Trophoblast cell (in vitro differentiated cells and primary cell): Measurements from ENCODE around the gene CDC25C.
"Not testable (repeated sequence)": the region's sequence is repeated elsewhere in the genome, so short reads cannot be mapped to it uniquely, and the experiment has no call there.

Experiments
- DNase-seq, 2 donors: peaks; one replicate each; pipeline ENCODE4 v3.0.0-alpha.2; 2016
- H2AFZ ChIP-seq: 2 replicates; pipeline ENCODE4 v1.6.1; 2013; ENCODE audit warnings: low read length, moderate library complexity, mild to moderate bottlenecking; ENCODE audit not compliant: insufficient read depth, poor library complexity
- H2AK5ac ChIP-seq: 2 replicates; pipeline ENCODE4 v1.6.1; 2013; ENCODE audit warnings: mild to moderate bottlenecking, low read length
- H2BK120ac ChIP-seq: 2 replicates; pipeline ENCODE4 v1.6.1; 2013; ENCODE audit warnings: low read length, mild to moderate bottlenecking, moderate library complexity; ENCODE audit not compliant: insufficient read depth, poor library complexity
- H2BK12ac ChIP-seq: 2 replicates; pipeline ENCODE4 v1.6.1; 2013; ENCODE audit warnings: mild to moderate bottlenecking, low read length, moderate library complexity
- H2BK5ac ChIP-seq: 2 replicates; pipeline ENCODE4 v1.6.1; 2013; ENCODE audit warnings: low read length, low read depth, moderate library complexity, mild to moderate bottlenecking; ENCODE audit not compliant: poor library complexity
- H3K14ac ChIP-seq: 2 replicates; pipeline ENCODE4 v1.6.1; 2013; ENCODE audit warnings: mild to moderate bottlenecking, low read length
- H3K18ac ChIP-seq: 2 replicates; pipeline ENCODE4 v1.6.1; 2013; ENCODE audit warnings: mild to moderate bottlenecking, low read length
- H3K23ac ChIP-seq: 2 replicates; pipeline ENCODE4 v1.6.1; 2013; ENCODE audit warnings: low read length
- H3K27ac ChIP-seq: 2 replicates; pipeline ENCODE4 v1.5.1; 2013; ENCODE audit warnings: low read depth, mild to moderate bottlenecking, inconsistent platforms, low read length, moderate library complexity
- H3K27me3 ChIP-seq: 2 replicates; pipeline ENCODE4 v1.6.1; 2013; ENCODE audit warnings: inconsistent platforms, mild to moderate bottlenecking, low read length, moderate library complexity; ENCODE audit not compliant: insufficient read depth
- H3K36me3 ChIP-seq, 2 experiments: 1 replicate in 1 of 2; 2 replicates in 1 of 2; pipeline ENCODE4 v1.6.1; 2013; ENCODE audit warnings: low read length in 2 of 2, mild to moderate bottlenecking in 2 of 2, moderate library complexity in 1 of 2; ENCODE audit not compliant: insufficient read depth in 2 of 2, control insufficient read depth in 1 of 2
- H3K4ac ChIP-seq: 2 replicates; pipeline ENCODE4 v1.6.1; 2013; ENCODE audit warnings: low read depth, mild to moderate bottlenecking, low read length, moderate library complexity
- H3K4me1 ChIP-seq, 2 experiments: 1 replicate in 1 of 2; 2 replicates in 1 of 2; pipeline ENCODE4 v1.6.1; 2013; ENCODE audit warnings: low read length in 2 of 2, mild to moderate bottlenecking in 2 of 2, moderate library complexity in 1 of 2; ENCODE audit not compliant: insufficient read depth in 2 of 2, control insufficient read depth in 1 of 2
- H3K4me2 ChIP-seq: 2 replicates; pipeline ENCODE4 v1.6.1; 2013; ENCODE audit warnings: inconsistent platforms, mild to moderate bottlenecking, low read length, moderate library complexity
- H3K4me3 ChIP-seq: 2 replicates; pipeline ENCODE4 v1.5.1; 2013; ENCODE audit warnings: mild to moderate bottlenecking, low read depth, low read length, inconsistent platforms
- H3K79me1 ChIP-seq: one replicate; pipeline ENCODE4 v1.6.1; 2013; ENCODE audit warnings: low read length
- H3K79me2 ChIP-seq: 2 replicates; pipeline ENCODE4 v1.6.1; 2013; ENCODE audit warnings: low read length, mild to moderate bottlenecking; ENCODE audit not compliant: control insufficient read depth, insufficient read depth, poor library complexity
- H3K9ac ChIP-seq: 2 replicates; pipeline ENCODE4 v1.6.1; 2013; ENCODE audit warnings: mild to moderate bottlenecking, low read length
- H3K9me3 ChIP-seq: 2 replicates; pipeline ENCODE4 v1.6.1; 2013; ENCODE audit warnings: low read depth, mild to moderate bottlenecking, control low read depth, inconsistent platforms, low read length; ENCODE audit not compliant: insufficient read depth
- H4K12ac ChIP-seq: 2 replicates; pipeline ENCODE4 v1.6.1; 2013; ENCODE audit warnings: low read depth, mild to moderate bottlenecking, low read length, moderate library complexity
- H4K8ac ChIP-seq: 2 replicates; pipeline ENCODE4 v1.6.1; 2013; ENCODE audit warnings: low read depth, mild to moderate bottlenecking, low read length, moderate library complexity
- H4K91ac ChIP-seq: one replicate; pipeline ENCODE4 v1.6.1; 2013; ENCODE audit warnings: low read depth, mild to moderate bottlenecking, low read length, moderate library complexity
- WGBS: extraction: QIAGEN DNeasy Blood & Tissue Kit; methylation state at CpG from one replicate; pipeline ENCODE4 v1.1.7; 2013; ENCODE audit warnings: missing lambda C conversion rate; ENCODE audit not compliant: insufficient read length, insufficient coverage; ENCODE audit errors: extremely low coverage; 5-methylcytosine and 5-hydroxymethylcytosine counted together

The CDC25C gene

DNA sequence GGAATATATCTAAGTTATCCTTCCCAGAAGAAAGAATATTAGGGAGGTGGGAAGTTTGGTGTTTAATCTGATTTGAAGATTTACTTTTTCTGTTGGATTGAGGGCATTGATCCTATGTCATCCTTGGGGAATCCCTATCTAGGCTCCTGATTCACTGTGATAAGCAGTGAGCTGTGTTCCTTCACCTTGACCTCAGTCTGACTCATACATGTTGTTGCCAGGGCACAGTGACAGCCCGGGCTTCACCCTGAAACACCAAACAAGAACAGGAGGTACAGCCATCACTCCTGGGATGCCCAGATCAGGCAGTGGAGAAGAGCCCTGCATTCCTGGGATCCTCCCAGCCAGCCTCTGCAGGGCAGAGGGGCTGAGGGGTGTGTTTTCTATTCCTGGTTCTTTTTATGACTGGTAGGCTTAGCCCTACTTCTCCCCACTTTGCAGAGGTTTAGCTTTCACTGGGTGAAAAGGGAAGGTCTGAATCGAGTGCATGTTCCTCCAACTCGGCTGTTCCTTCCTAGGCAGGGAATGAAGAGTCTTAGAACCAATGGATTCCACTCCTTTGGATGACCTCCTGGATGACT lies 3.4 kb upstream of the CDC25C start:
- WGBS = no CpG with 5 or more reads among the region's 3 CpGs
- no peak overlapping the region for H3K9ac ChIP-seq
- no peak overlapping the region for H4K91ac ChIP-seq
- H2AFZ ChIP-seq = no peak overlapping the region
- H2BK120ac ChIP-seq = no peak overlapping the region
- H4K12ac ChIP-seq = no peak overlapping the region
- no peaks in the 10 kb centered on the region for H3K9me3 ChIP-seq
- H3K23ac ChIP-seq = no peak overlapping the region
- no peak for DNase-seq
- no peak overlapping the region for H2BK12ac ChIP-seq
- no peaks in the 10 kb centered on the region for H3K36me3 ChIP-seq
- no peak overlapping the region for H2BK5ac ChIP-seq
- H3K79me1 ChIP-seq = peaks cover 16% of the 10 kb centered on the region
- H4K8ac ChIP-seq = no peak overlapping the region
- H3K4me3 ChIP-seq = no peak overlapping the region
- H3K4ac ChIP-seq = no peak overlapping the region
- H3K14ac ChIP-seq = no peak overlapping the region
- peaks cover 16% of the 10 kb centered on the region for H3K79me2 ChIP-seq
- H3K4me1 ChIP-seq = peaks cover 2 to 11% of the 10 kb centered on the region in 2 experiments
- no peaks in the 10 kb centered on the region for H3K27me3 ChIP-seq
- H3K18ac ChIP-seq = no peak overlapping the region
- H3K4me2 ChIP-seq = no peak overlapping the region
- H3K27ac ChIP-seq = no peak overlapping the region
- no peak overlapping the region for H2AK5ac ChIP-seq

DNA sequence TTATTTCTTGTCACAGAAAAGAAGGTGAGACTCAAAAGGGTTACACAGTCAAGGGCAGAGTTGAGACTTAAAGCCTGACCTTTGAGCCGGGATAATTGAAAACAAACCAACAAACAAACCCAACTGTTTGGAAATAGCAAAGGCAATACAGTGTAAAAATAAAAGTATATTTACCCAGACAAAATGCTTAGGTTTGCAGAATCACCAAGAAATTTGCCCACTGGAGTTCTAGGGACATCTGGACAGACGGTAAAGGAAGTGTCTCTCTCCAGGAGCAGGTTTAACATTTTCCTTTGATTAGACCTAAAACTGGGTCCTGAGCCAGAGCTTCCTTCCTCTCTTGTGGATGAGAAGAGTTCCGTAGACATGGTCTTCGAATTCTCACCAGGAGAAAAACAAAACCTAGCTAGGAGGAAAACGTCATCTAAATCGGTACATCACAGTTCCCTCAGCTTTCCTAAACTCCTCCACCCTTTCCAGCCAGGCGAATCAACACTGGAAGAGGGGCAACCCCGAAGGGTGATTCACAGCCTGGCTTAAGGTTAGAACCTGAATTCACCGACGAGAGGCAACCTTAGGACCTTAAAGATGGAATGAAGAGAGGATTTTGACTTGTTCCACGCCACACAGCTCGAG lies 673 bp downstream of the CDC25C start:
- no peak overlapping the region for H3K4ac ChIP-seq
- H2BK12ac ChIP-seq = no peak overlapping the region
- H2AFZ ChIP-seq = peak overlapping the region; percentile 84
- H3K9me3 ChIP-seq = no peaks in the 10 kb centered on the region
- no peak overlapping the region for H2AK5ac ChIP-seq
- H3K4me3 ChIP-seq = peak overlapping the region; percentile 66
- H3K23ac ChIP-seq = no peak overlapping the region
- peaks cover 0 to 3% of the 10 kb centered on the region in 2 experiments for H3K4me1 ChIP-seq
- H3K36me3 ChIP-seq = peaks cover 0 to 3% of the 10 kb centered on the region in 2 experiments
- no CpG with 5 or more reads among the region's 12 CpGs for WGBS
- peak overlapping the region; percentile 94 for H3K4me2 ChIP-seq
- H4K12ac ChIP-seq = no peak overlapping the region
- DNase-seq = no peak
- H3K79me2 ChIP-seq = no peaks in the 10 kb centered on the region
- H3K9ac ChIP-seq = peak overlapping the region; percentile 75
- H2BK120ac ChIP-seq = peak overlapping the region; percentile 34
- H3K27me3 ChIP-seq = no peaks in the 10 kb centered on the region
- H3K14ac ChIP-seq = no peak overlapping the region
- peak overlapping the region; percentile 20 for H3K27ac ChIP-seq
- peak overlapping the region; percentile 30 for H4K8ac ChIP-seq
- no peak overlapping the region for H3K18ac ChIP-seq
- no peaks in the 10 kb centered on the region for H3K79me1 ChIP-seq
- H4K91ac ChIP-seq = no peak overlapping the region
- peak overlapping the region; percentile 22 for H2BK5ac ChIP-seq

DNA sequence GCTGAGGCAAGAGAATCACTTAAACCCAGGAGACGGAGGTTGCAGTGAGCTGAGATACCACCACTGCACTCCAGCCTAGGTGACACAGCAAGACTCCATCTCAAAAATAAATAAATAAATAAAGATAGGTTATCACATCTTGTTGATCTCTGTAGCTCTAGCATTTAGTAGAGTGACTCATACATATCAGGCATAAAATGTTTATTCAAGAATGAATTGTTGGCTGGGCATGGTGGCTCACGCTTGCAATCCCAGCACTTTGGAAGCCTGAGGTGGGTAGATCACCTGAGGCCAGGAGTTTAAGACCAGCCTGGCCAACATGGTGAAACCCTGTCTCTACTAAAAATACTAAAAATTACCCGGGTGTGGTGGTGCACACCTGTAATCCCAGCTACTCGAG lies 13.4 kb downstream of the CDC25C start:
- not testable (repeated sequence) for H3K79me2 ChIP-seq, H2AK5ac ChIP-seq, H4K91ac ChIP-seq, H3K4me1 ChIP-seq, H3K14ac ChIP-seq, H3K79me1 ChIP-seq, H3K9me3 ChIP-seq, H2BK12ac ChIP-seq, H4K12ac ChIP-seq, H3K23ac ChIP-seq, H3K4ac ChIP-seq, H2AFZ ChIP-seq, H3K4me3 ChIP-seq, H4K8ac ChIP-seq, H3K27ac ChIP-seq, H3K18ac ChIP-seq, H3K27me3 ChIP-seq, H2BK5ac ChIP-seq, H3K4me2 ChIP-seq, H2BK120ac ChIP-seq, DNase-seq, H3K9ac ChIP-seq
- WGBS = no CpG with 5 or more reads among the region's 4 CpGs
- peaks cover 7 to 12% of the 10 kb centered on the region in 2 experiments for H3K36me3 ChIP-seq

GRCh38 chr5:138316355-138316754 lies 15.2 kb downstream of the CDC25C start:
- no peak overlapping the region for H4K91ac ChIP-seq
- H2AK5ac ChIP-seq = no peak overlapping the region
- no peak overlapping the region for H4K8ac ChIP-seq
- no peak overlapping the region for H4K12ac ChIP-seq
- no peak overlapping the region for H3K4me2 ChIP-seq
- H3K9me3 ChIP-seq = no peaks in the 10 kb centered on the region
- no peaks in the 10 kb centered on the region for H3K79me1 ChIP-seq
- no peak overlapping the region for H3K23ac ChIP-seq
- H3K36me3 ChIP-seq = peaks cover 7 to 13% of the 10 kb centered on the region in 2 experiments
- H3K27me3 ChIP-seq = no peaks in the 10 kb centered on the region
- H3K14ac ChIP-seq = no peak overlapping the region
- H3K4me3 ChIP-seq = no peak overlapping the region
- no peak overlapping the region for H2BK12ac ChIP-seq
- no peak overlapping the region for H2AFZ ChIP-seq
- H3K27ac ChIP-seq = no peak overlapping the region
- no peak overlapping the region for H2BK5ac ChIP-seq
- no CpG with 5 or more reads among the region's 3 CpGs for WGBS
- no peak overlapping the region for H3K9ac ChIP-seq
- no peak overlapping the region for H3K18ac ChIP-seq
- no peak overlapping the region for H3K4ac ChIP-seq
- H2BK120ac ChIP-seq = no peak overlapping the region
- no peaks in the 10 kb centered on the region for H3K4me1 ChIP-seq
- DNase-seq = no peak
- H3K79me2 ChIP-seq = no peaks in the 10 kb centered on the region
